ENCODE data around the gene CCL14. TPM values are rescaled to one million over a fixed set of nuclear protein-coding genes. Genes with fewer than 3 reads are reported as not detected.

Gene CCL14
- total and polyA plus RNA-seq, 4 experiments from 2014 or later, result not detected

GRCh38 chr17:35968520-35969054 is 17.9 kb downstream of the CCL14 start:
- POLR2A ChIA-PET (ENCODE audit: partially characterized antibody), result no interaction called here
- no peaks in the 10 kb centered on the region for H3K36me3 ChIP-seq (ENCODE audit: insufficient read depth, low read length)
- no peak overlapping the region for H3K27ac ChIP-seq (ENCODE audit: low read depth, low read length)
- no peaks in the 10 kb centered on the region for H3K4me1 ChIP-seq (ENCODE audit: insufficient read depth, low read length)
- H3K27me3 Mint-ChIP-seq, result peaks cover 0 to 4% of the 10 kb centered on the region in 2 donors
- peaks cover 0 to 2% (median 0%) of the 10 kb centered on the region in 8 donors for H3K9me3 Mint-ChIP-seq
- H3K9me3 ChIP-seq (ENCODE audit: control insufficient read depth in 1 of 2, low read length in 2 of 2), result no peaks in the 10 kb centered on the region
- no peaks in the 10 kb centered on the region for H3K27me3 ChIP-seq (ENCODE audit: insufficient read depth, low read length)
- peaks cover 0 to 3% (median under 1%) of the 10 kb centered on the region in 4 donors for H3K4me1 Mint-ChIP-seq
- H3K27ac Mint-ChIP-seq, result no peak overlapping the region
- H3K4me3 Mint-ChIP-seq, result no peak overlapping the region
- DNase-seq, result no peak
- CTCF ChIA-PET (ENCODE audit: partially characterized antibody), result interaction anchor here (0.7 to 2.4 kb wide), 20 partner anchors 8 to 509 kb away, joined by 3 to 14 read pairs (median 4); no protein-coding TSS in a partner anchor
- H3K4me3 ChIP-seq (ENCODE audit: low read length in 2 of 2), result no peak overlapping the region
- intact Hi-C loops (cut with micrococcal nuclease), result loop anchor here (1.0 kb wide), 3 partner anchors 104 to 515 kb away; no protein-coding TSS in a partner anchor
- H3K36me3 Mint-ChIP-seq, result no peaks in the 10 kb centered on the region

- Mint-ChIP-seq H3K27ac (no peak overlapping the region), H3K9me3 (peaks cover 0 to 2% (median 0%) of the 10 kb centered on the region in 8 donors), H3K4me1 (peaks cover 0 to 3% (median 0%) of the 10 kb centered on the region in 4 donors), H3K4me3 (no peak overlapping the region), H3K27me3 (peaks cover 4% of the 10 kb centered on the region in 2 donors), H3K36me3 (no peaks in the 10 kb centered on the region)
- Histone ChIP-seq H3K36me3 (ENCODE audit: insufficient read depth, low read length) (no peaks in the 10 kb centered on the region), H3K27me3 (ENCODE audit: insufficient read depth, low read length) (no peaks in the 10 kb centered on the region), H3K27ac (ENCODE audit: low read depth, low read length) (no peak overlapping the region), H3K4me3 (ENCODE audit: low read length in 2 of 2) (no peak overlapping the region), H3K9me3 (ENCODE audit: control insufficient read depth in 1 of 2, low read length in 2 of 2) (no peaks in the 10 kb centered on the region), H3K4me1 (ENCODE audit: insufficient read depth, low read length) (no peaks in the 10 kb centered on the region)
- intact Hi-C loops (cut with micrococcal nuclease), result no loop called here
- POLR2A ChIA-PET (ENCODE audit: partially characterized antibody), result no interaction called here
- CTCF ChIA-PET (ENCODE audit: partially characterized antibody), result interaction anchor here (1.1 to 1.6 kb wide), 2 partner anchors 11 to 201 kb away, joined by 5 to 11 read pairs; no protein-coding TSS in a partner anchor
- DNase-seq, result no peak
Measured at GRCh38 chr17:35965272-35965671, 21.3 kb downstream of the CCL14 start.

DNA sequence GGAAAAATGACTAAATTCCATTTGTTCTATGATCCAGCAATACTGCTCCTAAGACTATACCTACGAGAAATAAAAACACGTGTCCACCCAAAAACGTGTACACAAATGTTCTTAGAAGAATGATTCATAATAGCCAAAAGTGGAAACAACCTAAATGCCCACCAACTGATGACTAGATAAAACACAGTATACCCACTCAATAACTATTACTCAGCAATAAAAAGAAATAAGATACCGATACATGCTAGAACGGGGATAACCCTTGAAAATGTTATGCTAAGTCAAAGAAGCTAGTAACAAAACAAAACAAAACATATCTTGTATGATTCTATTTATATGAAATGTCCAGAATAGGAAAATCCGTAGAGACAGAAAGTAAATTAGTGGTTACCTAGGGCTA is 22.9 kb downstream of the CCL14 start:
- no peak overlapping the region for H3K4me3 ChIP-seq (ENCODE audit: low read length in 2 of 2)
- H3K4me3 Mint-ChIP-seq, result no peak overlapping the region
- ChIA-PET POLR2A (ENCODE audit: partially characterized antibody) (no interaction called here), CTCF (ENCODE audit: partially characterized antibody) (interaction anchor here (0.9 to 2.4 kb wide), 3 partner anchors 12 to 109 kb away, joined by 3 to 10 read pairs (median 3); no protein-coding TSS in a partner anchor)
- no peak for DNase-seq
- peaks cover under 1 to 5% of the 10 kb centered on the region in 2 donors for H3K27me3 Mint-ChIP-seq
- H3K36me3 Mint-ChIP-seq, result no peaks in the 10 kb centered on the region
- H3K9me3 ChIP-seq (ENCODE audit: control insufficient read depth in 1 of 2, low read length in 2 of 2), result no peaks in the 10 kb centered on the region
- H3K27ac Mint-ChIP-seq, result no peak overlapping the region
- no peak overlapping the region for H3K27ac ChIP-seq (ENCODE audit: low read depth, low read length)
- intact Hi-C loops (cut with micrococcal nuclease), result no loop called here
- H3K9me3 Mint-ChIP-seq, result peaks cover 0 to 2% (median 0%) of the 10 kb centered on the region in 8 donors
- H3K36me3 ChIP-seq (ENCODE audit: insufficient read depth, low read length), result no peaks in the 10 kb centered on the region
- no peaks in the 10 kb centered on the region for H3K4me1 Mint-ChIP-seq
- no peaks in the 10 kb centered on the region for H3K4me1 ChIP-seq (ENCODE audit: insufficient read depth, low read length)
- H3K27me3 ChIP-seq (ENCODE audit: insufficient read depth, low read length), result no peaks in the 10 kb centered on the region

DNA sequence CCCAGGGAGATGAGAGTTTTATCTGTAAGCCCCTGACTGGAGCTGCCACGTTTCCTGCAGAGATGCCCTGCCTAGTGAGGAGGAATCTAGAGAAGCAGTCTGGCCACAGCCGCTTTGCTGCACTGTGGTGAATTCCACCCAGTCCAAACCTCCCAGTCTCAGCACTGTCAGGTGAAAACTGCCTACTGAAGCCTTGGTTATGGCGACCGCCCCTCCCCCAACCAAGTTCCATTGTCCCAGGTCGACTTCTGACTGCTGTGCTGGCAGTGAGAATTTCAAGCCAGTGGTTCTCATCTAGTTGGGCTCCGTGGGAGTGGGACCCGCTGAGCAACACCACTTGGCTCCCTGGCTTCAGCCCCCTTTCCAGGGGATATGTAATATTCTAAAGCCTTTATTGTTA is 32.8 kb downstream of the CCL14 start:
- H3K9me3 Mint-ChIP-seq, result peaks cover 0 to 5% (median 0%) of the 10 kb centered on the region in 8 donors
- no peaks in the 10 kb centered on the region for H3K36me3 Mint-ChIP-seq
- Histone ChIP-seq H3K4me3 (ENCODE audit: low read length in 2 of 2) (no peak overlapping the region), H3K27ac (ENCODE audit: low read depth, low read length) (no peak overlapping the region), H3K36me3 (ENCODE audit: insufficient read depth, low read length) (no peaks in the 10 kb centered on the region), H3K27me3 (ENCODE audit: insufficient read depth, low read length) (no peaks in the 10 kb centered on the region), H3K9me3 (ENCODE audit: control insufficient read depth in 1 of 2, low read length in 2 of 2) (no peaks in the 10 kb centered on the region), H3K4me1 (ENCODE audit: insufficient read depth, low read length) (no peaks in the 10 kb centered on the region)
- DNase-seq, result no peak
- intact Hi-C loops (cut with micrococcal nuclease), result no loop called here
- H3K4me1 Mint-ChIP-seq, result peaks cover 0 to 3% (median 0%) of the 10 kb centered on the region in 4 donors
- peaks cover 7 to 10% of the 10 kb centered on the region in 2 donors for H3K27me3 Mint-ChIP-seq
- CTCF ChIA-PET (ENCODE audit: partially characterized antibody), result no interaction called here
- H3K27ac Mint-ChIP-seq, result no peak overlapping the region
- POLR2A ChIA-PET (ENCODE audit: partially characterized antibody), result no interaction called here
- no peak overlapping the region for H3K4me3 Mint-ChIP-seq

- Histone ChIP-seq H3K36me3 (ENCODE audit: insufficient read depth, low read length) (no peaks in the 10 kb centered on the region), H3K4me1 (ENCODE audit: insufficient read depth, low read length) (peaks cover 3% of the 10 kb centered on the region), H3K4me3 (ENCODE audit: low read length in 2 of 2) (no peak overlapping the region), H3K27ac (ENCODE audit: low read depth, low read length) (no peak overlapping the region), H3K9me3 (ENCODE audit: control insufficient read depth in 1 of 2, low read length in 2 of 2) (no peaks in the 10 kb centered on the region), H3K27me3 (ENCODE audit: insufficient read depth, low read length) (no peaks in the 10 kb centered on the region)
- Mint-ChIP-seq H3K27ac (no peak overlapping the region), H3K36me3 (no peaks in the 10 kb centered on the region), H3K9me3 (no peaks in the 10 kb centered on the region), H3K4me3 (no peak overlapping the region), H3K4me1 (peaks cover 0 to 8% (median 0%) of the 10 kb centered on the region in 4 donors), H3K27me3 (no peaks in the 10 kb centered on the region)
- no peak for DNase-seq
- POLR2A ChIA-PET (ENCODE audit: partially characterized antibody), result interaction anchor here (1.4 kb wide), 1 partner anchor 537 kb away, joined by 3 read pairs; the partner anchor contains the start of gene ZNHIT3
- CTCF ChIA-PET (ENCODE audit: partially characterized antibody), result interaction anchor here (2.8 kb wide), 1 partner anchor 9 kb away, joined by 7 read pairs; no protein-coding TSS in a partner anchor
- intact Hi-C loops (cut with micrococcal nuclease), result no loop called here
Measured at GRCh38 chr17:35949401-35949800, 37.1 kb downstream of the CCL14 start.

DNA sequence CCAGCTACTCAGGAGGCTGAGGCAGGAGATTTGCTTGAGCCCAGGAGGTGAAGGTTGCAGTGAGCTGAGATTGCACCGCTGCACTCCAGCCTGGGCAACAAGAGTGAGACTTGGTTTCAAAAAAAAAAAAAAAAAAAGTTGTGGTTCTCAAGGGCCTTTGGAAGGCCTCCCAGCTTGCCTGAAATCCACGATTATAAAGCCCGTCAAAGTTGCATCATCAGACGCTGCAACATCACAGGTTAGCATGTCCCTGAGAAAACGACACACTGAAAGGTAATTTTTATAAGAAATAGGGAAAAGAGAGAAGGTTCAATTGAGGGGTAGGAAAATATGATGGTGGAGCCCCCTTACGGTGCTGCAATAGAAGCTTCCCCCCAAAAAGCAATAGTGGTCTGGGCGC is 38.4 kb downstream of the CCL14 start:
- Mint-ChIP-seq H3K36me3 (no peaks in the 10 kb centered on the region), H3K27me3 (no peaks in the 10 kb centered on the region), H3K27ac (no peak overlapping the region), H3K9me3 (no peaks in the 10 kb centered on the region), H3K4me3 (no peak overlapping the region), H3K4me1 (peaks cover 0 to 8% (median 0%) of the 10 kb centered on the region in 4 donors)
- H3K27ac ChIP-seq (ENCODE audit: low read depth, low read length), result no peak overlapping the region
- CTCF ChIA-PET (ENCODE audit: partially characterized antibody), result interaction anchor here (0.7 to 2.8 kb wide), 9 partner anchors 10 to 201 kb away, joined by 3 to 9 read pairs (median 4); no protein-coding TSS in a partner anchor
- DNase-seq, result no peak
- H3K27me3 ChIP-seq (ENCODE audit: insufficient read depth, low read length), result no peaks in the 10 kb centered on the region
- peaks cover 3% of the 10 kb centered on the region for H3K4me1 ChIP-seq (ENCODE audit: insufficient read depth, low read length)
- H3K9me3 ChIP-seq (ENCODE audit: control insufficient read depth in 1 of 2, low read length in 2 of 2), result no peaks in the 10 kb centered on the region
- POLR2A ChIA-PET (ENCODE audit: partially characterized antibody), result interaction anchor here (1.4 to 1.6 kb wide), 2 partner anchors 139 to 538 kb away, joined by 3 read pairs; partner anchors contain the start of genes TAF15 and ZNHIT3
- no peaks in the 10 kb centered on the region for H3K36me3 ChIP-seq (ENCODE audit: insufficient read depth, low read length)
- intact Hi-C loops (cut with micrococcal nuclease), result no loop called here
- H3K4me3 ChIP-seq (ENCODE audit: low read length in 2 of 2), result no peak overlapping the region

GRCh38 chr17:35947156-35947585 is 39.4 kb downstream of the CCL14 start:
- H3K9me3 ChIP-seq (ENCODE audit: control insufficient read depth in 1 of 2, low read length in 2 of 2), result no peaks in the 10 kb centered on the region
- H3K36me3 ChIP-seq (ENCODE audit: insufficient read depth, low read length), result no peaks in the 10 kb centered on the region
- Mint-ChIP-seq H3K36me3 (no peaks in the 10 kb centered on the region), H3K4me1 (peaks cover 0 to 6% (median 0%) of the 10 kb centered on the region in 4 donors), H3K27ac (no peak overlapping the region), H3K4me3 (no peak overlapping the region), H3K27me3 (no peaks in the 10 kb centered on the region), H3K9me3 (no peaks in the 10 kb centered on the region)
- no peaks in the 10 kb centered on the region for H3K27me3 ChIP-seq (ENCODE audit: insufficient read depth, low read length)
- POLR2A ChIA-PET (ENCODE audit: partially characterized antibody), result interaction anchor here (1.3 to 1.6 kb wide), 2 partner anchors 47 to 138 kb away, joined by 3 to 4 read pairs; partner anchors contain the start of gene TAF15
- CTCF ChIA-PET (ENCODE audit: partially characterized antibody), result interaction anchor here (0.8 to 2.8 kb wide), 6 partner anchors 11 to 202 kb away, joined by 3 to 9 read pairs (median 7); no protein-coding TSS in a partner anchor
- intact Hi-C loops (cut with micrococcal nuclease), result loop anchor here (1.0 kb wide), 1 partner anchor 98 kb away; no protein-coding TSS in a partner anchor
- H3K4me1 ChIP-seq (ENCODE audit: insufficient read depth, low read length), result peaks cover 3% of the 10 kb centered on the region
- peak in 4 of 5 donors; percentile 17 to 32 (median 28) for DNase-seq
- no peak overlapping the region for H3K4me3 ChIP-seq (ENCODE audit: low read length in 2 of 2)
- H3K27ac ChIP-seq (ENCODE audit: low read depth, low read length), result no peak overlapping the region
